GM23248 (cell line): ENCODE data around the gene AKAP7.

Experiments
- EZH2 ChIP-seq: fragments of 200-600 bp; sonication (generic); IDR thresholded peaks from 2 replicates; pipeline ENCODE4 v1.6.1; 2018; ENCODE audit warnings: antibody characterized with exemption, mild to moderate bottlenecking; ENCODE audit not compliant: insufficient read depth, poor library complexity, severe bottlenecking
- EZH2phosphoT487 ChIP-seq: fragments of 200-600 bp; sonication (generic); IDR thresholded peaks from 2 replicates; pipeline ENCODE4 v1.6.1; 2018; ENCODE audit warnings: antibody characterized with exemption, moderate library complexity, mild to moderate bottlenecking, low read depth; ENCODE audit not compliant: insufficient read depth

GRCh38 chr6:131331873-131332781 lies 196.9 kb downstream of the AKAP7 start:
- no peak for TF ChIP-seq EZH2
- no peak for TF ChIP-seq EZH2phosphoT487
